Activated naive CD4-positive, alpha-beta T cell treated with anti-CD3 and anti-CD28 coated beads, Interleukin-2, amount 50 U/mL, for 24 hours (primary cell): ENCODE data around the gene ZNF785.
"Not testable (repeated sequence)": the region's sequence is repeated elsewhere in the genome, so short reads cannot be mapped to it uniquely, and the experiment has no call there.

Experiments
- H3K27ac Mint-ChIP-seq: one replicate; pipeline ENCODE4 v1.8.0; 2021; ENCODE audit warnings: mild to moderate bottlenecking, mixed read lengths
- H3K27me3 Mint-ChIP-seq: one replicate; pipeline ENCODE4 v1.8.0; 2021; ENCODE audit warnings: mixed read lengths
- H3K36me3 Mint-ChIP-seq: one replicate; pipeline ENCODE4 v1.8.0; 2021; ENCODE audit warnings: mixed read lengths
- H3K4me1 Mint-ChIP-seq: one replicate; pipeline ENCODE4 v1.8.0; 2021; ENCODE audit warnings: mixed read lengths
- H3K4me3 Mint-ChIP-seq: one replicate; pipeline ENCODE4 v1.8.0; 2021; ENCODE audit warnings: mild to moderate bottlenecking, mixed read lengths
- H3K9me3 Mint-ChIP-seq: one replicate; pipeline ENCODE4 v1.8.0; 2021; ENCODE audit warnings: mixed read lengths

The ZNF785 gene

DNA sequence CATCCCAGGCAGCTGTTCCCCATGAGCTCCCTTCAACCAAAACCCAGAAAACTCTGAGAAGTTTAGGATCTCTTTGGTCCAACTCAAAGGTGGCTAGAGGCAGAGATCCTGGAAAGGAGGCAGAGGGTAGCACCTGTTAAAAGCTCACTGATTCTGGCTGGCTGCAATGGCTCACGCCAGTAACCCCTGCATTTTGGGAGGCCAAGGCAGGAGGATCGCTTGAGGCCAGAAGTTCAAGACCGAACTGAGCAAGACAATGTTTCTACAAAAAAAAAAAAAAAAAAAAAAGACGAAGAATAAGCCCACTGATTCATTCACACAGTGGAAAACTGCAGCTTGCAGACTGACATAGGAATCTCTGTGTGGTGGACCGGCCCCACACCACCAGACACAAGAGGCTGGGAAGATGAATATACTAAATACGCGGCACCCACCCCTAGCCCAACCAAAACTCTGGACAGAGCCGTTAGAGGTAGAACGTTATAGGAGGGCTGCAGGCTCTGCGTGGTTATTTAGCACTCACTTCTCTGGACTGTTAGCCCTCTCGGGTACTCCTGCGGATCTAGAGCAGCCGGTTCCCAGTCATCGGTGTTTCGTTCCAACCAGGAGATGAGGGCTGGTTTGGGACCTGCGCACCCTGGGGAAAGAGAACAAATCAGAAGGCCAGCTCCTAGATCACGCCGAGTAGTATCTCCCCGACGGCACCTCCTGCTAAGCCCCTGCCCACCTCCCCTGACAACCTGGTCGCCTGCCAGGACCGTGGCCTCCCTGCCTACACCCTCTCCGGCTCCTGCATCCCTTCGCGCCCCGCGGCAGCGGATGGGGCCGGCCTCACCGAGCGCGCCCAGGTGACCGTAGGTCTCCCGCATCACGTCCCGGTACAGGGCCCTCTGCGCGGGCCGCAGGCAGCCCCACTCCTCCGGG, 23.8 kb upstream of the ZNF785 start:
- H3K9me3 Mint-ChIP-seq, result no peaks in the 10 kb centered on the region
- H3K36me3 Mint-ChIP-seq, result peaks cover 8% of the 10 kb centered on the region
- no peaks in the 10 kb centered on the region for H3K27me3 Mint-ChIP-seq
- peaks cover 27% of the 10 kb centered on the region for H3K4me1 Mint-ChIP-seq
- peak overlapping the region; percentile 83 for H3K27ac Mint-ChIP-seq
- H3K4me3 Mint-ChIP-seq, result peak overlapping the region; percentile 95

DNA sequence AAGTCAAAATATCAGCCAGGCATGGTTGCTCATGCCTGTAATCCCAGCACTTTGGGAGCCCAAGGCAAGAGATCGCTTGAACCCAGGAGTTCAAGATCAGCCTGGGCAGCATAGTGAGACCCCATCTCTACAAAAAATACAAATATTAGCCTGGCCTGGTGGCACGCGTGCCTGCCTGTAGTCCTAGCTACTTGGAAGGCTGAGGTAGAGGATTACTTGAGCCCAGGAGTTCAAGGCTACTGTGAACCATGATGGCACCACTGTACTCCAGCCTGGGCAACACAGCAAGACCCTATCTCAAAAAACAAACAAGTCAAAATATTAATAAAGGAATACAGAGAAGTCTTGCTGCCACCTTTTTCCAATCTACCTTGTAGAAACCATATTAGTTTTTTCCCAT, 20.5 kb upstream of the ZNF785 start:
- no peaks in the 10 kb centered on the region for H3K27me3 Mint-ChIP-seq
- no peak overlapping the region for H3K4me3 Mint-ChIP-seq
- H3K36me3 Mint-ChIP-seq, result peaks cover 8% of the 10 kb centered on the region
- H3K27ac Mint-ChIP-seq, result no peak overlapping the region
- peaks cover 27% of the 10 kb centered on the region for H3K4me1 Mint-ChIP-seq
- H3K9me3 Mint-ChIP-seq, result no peaks in the 10 kb centered on the region

DNA sequence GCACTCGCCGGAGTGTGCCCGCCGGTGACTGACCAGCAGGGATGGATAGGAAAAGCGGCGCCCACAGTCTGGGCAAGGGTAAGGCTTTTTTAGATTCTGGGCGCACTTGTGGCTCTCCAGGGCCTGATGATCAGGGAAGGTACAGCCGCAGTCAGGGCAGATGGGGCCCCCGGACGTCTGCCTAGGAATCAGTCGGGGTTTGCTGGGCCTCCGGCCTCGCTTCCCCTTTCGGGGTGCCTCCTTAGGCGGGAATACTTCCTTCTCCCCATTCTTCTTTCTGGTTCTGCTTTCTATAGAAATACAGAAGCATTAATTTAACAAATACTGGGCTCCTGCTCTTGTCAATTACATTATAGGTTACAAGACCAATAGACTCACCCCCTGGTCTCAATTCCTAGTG, 19.7 kb upstream of the ZNF785 start:
- Mint-ChIP-seq H3K9me3 (no peaks in the 10 kb centered on the region), H3K4me1 (peaks cover 23% of the 10 kb centered on the region), H3K27me3 (no peaks in the 10 kb centered on the region), H3K4me3 (no peak overlapping the region), H3K36me3 (peaks cover 8% of the 10 kb centered on the region), H3K27ac (peak overlapping the region; percentile 59)

DNA sequence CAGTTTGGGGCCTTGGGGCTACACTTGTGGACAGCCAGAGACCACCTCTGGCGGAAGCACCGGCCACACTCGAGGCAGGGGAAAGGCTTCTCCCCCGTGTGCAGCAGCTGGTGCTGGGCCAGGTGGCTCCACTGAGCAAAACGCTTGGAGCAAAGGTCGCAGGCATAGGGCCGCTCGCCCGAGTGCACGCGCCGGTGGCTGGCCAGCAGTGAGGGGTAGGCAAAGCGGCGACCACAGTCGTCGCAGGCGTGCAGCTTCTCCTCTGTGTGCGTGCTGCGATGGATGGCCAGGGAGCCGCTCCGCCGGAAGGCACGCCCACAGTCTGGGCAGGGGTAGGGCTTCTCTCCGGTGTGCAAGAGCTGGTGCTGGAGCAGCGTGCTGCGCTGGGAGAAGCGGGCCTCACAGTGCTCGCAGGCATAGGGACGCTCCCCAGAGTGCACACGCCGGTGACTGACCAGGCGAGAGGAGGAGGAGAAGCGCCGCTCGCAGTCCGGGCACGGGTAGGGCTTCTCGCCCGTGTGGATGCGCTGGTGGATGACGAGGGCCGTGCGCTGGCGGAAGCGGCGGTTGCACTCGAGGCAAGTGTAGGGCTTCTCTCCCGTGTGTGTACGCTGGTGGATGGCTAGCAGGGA, 18.9 kb upstream of the ZNF785 start:
- no peak overlapping the region for H3K4me3 Mint-ChIP-seq
- no peaks in the 10 kb centered on the region for H3K27me3 Mint-ChIP-seq
- H3K36me3 Mint-ChIP-seq, result peaks cover 8% of the 10 kb centered on the region
- H3K9me3 Mint-ChIP-seq, result no peaks in the 10 kb centered on the region
- H3K27ac Mint-ChIP-seq, result no peak overlapping the region
- H3K4me1 Mint-ChIP-seq, result peaks cover 22% of the 10 kb centered on the region

DNA sequence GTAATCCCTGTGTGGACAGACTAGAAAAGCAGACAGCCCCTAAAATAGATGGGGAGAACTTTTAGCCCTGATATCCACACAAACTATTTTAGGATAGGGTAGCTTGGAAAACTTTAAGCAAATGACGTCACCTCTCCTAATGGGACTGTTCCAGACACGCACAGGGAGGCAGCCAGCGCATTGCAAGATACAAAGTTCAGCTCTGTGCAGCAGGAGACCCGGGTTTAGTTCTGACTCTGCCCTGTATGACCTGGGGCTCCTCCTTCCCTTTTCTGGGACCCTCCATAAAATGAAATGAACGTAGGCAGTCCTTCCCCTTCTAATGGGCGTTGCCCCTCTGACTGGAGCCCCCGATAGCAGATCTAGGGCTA, 18.4 kb upstream of the ZNF785 start:
- H3K27ac Mint-ChIP-seq, result no peak overlapping the region
- H3K27me3 Mint-ChIP-seq, result no peaks in the 10 kb centered on the region
- H3K4me3 Mint-ChIP-seq, result no peak overlapping the region
- H3K9me3 Mint-ChIP-seq, result no peaks in the 10 kb centered on the region
- peaks cover 8% of the 10 kb centered on the region for H3K36me3 Mint-ChIP-seq
- H3K4me1 Mint-ChIP-seq, result peaks cover 18% of the 10 kb centered on the region

DNA sequence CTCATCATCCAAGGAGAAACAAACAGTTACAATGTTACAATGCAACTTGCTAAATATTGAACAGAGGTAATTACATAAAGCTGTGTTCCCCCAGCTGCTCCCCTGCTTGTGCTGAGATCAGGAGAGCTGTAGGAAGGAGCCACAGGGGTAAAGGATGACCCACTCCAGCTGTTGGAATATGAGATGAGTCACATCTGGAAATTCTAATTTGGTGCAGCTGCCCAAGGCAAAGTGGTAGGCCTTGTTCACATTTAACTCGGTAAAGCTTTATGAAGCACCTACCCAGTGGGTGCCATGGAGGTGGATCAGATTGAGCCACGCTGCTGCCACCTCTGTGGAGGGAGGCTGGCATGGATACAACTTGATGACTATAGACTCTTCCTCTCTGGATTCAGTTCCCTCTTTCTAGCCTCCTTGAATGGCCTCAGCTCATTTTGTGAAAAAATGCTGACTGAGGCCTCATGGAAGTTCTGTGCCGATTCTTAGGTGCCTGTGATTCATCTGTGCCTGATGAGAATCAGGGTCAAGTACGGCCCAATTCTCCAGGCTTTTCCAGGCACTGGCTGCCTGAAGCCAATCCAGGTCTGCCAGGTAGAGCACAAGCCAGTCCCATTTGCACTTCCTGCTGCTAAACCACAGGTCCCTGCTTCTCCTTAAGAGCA, 17.2 kb upstream of the ZNF785 start:
- H3K4me1 Mint-ChIP-seq, result peaks cover 13% of the 10 kb centered on the region
- no peak overlapping the region for H3K4me3 Mint-ChIP-seq
- H3K9me3 Mint-ChIP-seq, result no peaks in the 10 kb centered on the region
- H3K27me3 Mint-ChIP-seq, result no peaks in the 10 kb centered on the region
- H3K36me3 Mint-ChIP-seq, result peaks cover 7% of the 10 kb centered on the region
- no peak overlapping the region for H3K27ac Mint-ChIP-seq

DNA sequence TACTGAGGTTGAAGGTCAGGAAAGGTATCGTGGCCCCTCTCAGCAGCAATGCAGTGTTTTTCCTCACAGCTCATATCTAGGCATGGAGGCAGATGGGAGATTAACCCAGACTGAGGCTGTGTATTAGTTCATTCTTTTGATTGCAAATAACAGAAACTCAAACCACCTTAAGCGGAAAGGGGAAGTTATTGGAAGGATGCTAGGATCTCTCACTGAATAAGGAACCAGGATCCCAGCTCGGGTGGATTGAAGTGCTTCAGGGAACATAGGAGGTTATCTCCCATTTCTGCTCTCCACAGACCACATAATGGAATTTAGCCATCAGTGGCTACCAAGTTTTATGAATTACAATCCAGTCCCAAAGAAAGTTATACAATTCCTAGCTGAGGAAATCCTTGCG, 16.5 kb upstream of the ZNF785 start:
- Mint-ChIP-seq H3K27ac (peak overlapping the region; percentile 68), H3K4me3 (no peak overlapping the region), H3K27me3 (no peaks in the 10 kb centered on the region), H3K36me3 (peaks cover 7% of the 10 kb centered on the region), H3K4me1 (peaks cover 8% of the 10 kb centered on the region), H3K9me3 (no peaks in the 10 kb centered on the region)

DNA sequence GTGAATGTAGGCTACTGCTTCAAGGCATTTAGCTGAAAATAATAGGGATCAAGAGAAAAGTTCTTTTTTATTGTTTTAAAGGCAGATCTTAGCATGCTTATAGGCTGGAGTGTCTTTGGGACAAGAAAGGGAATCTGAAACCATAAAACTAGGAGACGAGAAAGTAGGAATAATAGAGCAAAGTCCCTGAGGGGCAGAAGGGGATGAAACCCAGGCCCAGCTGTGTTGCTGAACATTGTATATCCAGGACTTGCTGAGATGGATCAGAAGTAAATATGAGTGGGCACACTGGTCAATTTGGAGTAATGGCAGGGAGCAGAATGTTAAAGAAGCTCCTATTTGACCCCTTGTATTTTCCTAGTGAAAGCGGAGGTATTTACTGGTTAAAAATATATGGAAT, 15.4 kb upstream of the ZNF785 start:
- Mint-ChIP-seq H3K4me1 (peaks cover 5% of the 10 kb centered on the region), H3K9me3 (no peaks in the 10 kb centered on the region), H3K27me3 (no peaks in the 10 kb centered on the region), H3K36me3 (peaks cover 1% of the 10 kb centered on the region), H3K4me3 (no peak overlapping the region), H3K27ac (no peak overlapping the region)

DNA sequence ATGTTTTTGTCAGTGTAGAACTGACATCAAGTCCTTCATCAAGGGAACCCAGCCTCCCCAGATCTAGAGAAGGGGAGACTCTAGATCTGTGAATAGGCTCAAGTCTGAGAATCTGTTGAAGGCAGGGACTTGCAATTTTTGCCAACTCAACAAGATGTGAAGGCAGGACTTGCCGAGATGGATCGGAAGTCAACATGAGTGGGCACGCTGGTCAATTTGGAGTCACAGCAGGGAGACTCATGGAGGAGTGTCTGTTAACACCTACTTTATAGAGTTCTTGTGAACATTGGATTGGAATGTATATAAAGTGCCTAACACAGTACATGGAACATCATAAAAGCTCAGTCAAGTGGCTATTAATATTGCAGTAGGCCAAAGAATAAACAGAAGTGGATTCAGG, 14.7 kb upstream of the ZNF785 start:
- no peak overlapping the region for H3K27ac Mint-ChIP-seq
- H3K36me3 Mint-ChIP-seq, result peaks cover 1% of the 10 kb centered on the region
- H3K27me3 Mint-ChIP-seq, result no peaks in the 10 kb centered on the region
- H3K9me3 Mint-ChIP-seq, result no peaks in the 10 kb centered on the region
- no peak overlapping the region for H3K4me3 Mint-ChIP-seq
- peaks cover 5% of the 10 kb centered on the region for H3K4me1 Mint-ChIP-seq

DNA sequence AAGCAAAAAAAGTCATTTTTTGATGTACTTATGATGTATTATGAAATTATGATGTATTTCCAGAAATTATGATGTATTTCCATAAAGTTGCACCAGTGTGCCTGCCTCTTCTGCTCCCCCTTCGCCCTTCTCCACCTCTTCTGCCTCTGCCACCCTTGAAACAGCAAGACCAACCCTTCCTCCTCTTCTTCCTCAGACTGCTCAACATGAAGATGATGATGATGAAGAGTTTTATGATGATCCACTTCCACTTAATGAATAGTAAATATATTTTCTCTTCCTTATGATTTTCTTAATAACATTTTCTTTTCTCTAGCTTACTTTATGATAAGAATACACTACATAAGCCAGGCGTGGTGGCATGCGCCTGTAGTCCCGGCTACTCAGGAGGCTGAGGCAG, 7.4 kb upstream of the ZNF785 start:
- H3K4me1 Mint-ChIP-seq, result peaks cover 2% of the 10 kb centered on the region
- H3K27me3 Mint-ChIP-seq, result no peaks in the 10 kb centered on the region
- H3K9me3 Mint-ChIP-seq, result no peaks in the 10 kb centered on the region
- no peak overlapping the region for H3K27ac Mint-ChIP-seq
- H3K4me3 Mint-ChIP-seq, result no peak overlapping the region
- H3K36me3 Mint-ChIP-seq, result no peaks in the 10 kb centered on the region

DNA sequence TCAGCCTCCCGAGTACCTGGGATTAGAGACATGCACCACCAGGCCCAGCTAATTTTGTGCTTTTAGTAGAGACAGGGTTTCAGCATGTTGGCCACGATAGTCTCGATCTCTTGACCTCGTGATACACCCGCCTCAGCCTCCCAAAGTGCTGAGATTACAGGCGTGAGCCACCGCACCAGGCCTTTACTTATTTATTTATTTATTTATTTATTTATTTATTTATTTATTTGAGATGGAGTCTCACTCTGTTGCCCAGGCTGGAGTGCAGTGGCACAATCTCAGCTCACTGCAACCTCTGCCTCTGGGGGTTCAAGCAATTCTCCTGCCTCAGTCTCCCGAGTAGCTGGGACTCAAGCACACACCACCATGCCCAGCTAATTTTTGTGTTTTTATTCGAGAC, 5.4 kb upstream of the ZNF785 start:
- not testable (repeated sequence) for H3K27ac Mint-ChIP-seq, H3K9me3 Mint-ChIP-seq, H3K36me3 Mint-ChIP-seq, H3K4me3 Mint-ChIP-seq, H3K27me3 Mint-ChIP-seq
- H3K4me1 Mint-ChIP-seq, result peaks cover 11% of the 10 kb centered on the region

DNA sequence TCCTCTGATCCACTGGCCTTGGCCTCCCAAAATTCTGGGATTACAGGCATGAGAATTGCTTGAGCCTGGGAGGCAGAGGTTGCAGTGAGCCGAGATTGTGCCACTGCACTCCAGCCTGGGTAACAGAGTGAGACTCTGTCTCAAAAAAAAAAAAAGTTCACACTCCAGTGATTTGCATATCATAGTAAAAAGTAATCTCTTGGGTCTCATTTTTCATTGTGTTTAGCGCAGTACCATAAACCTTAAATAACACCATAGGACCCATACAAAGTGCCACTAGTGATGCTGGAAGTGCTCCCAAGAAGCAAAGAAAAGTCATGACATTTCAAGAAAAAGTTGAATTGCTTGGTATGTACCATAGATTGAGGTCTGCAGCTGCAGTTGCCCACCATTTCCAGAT, 4.1 kb upstream of the ZNF785 start:
- H3K27me3 Mint-ChIP-seq, H3K27ac Mint-ChIP-seq, H3K4me3 Mint-ChIP-seq, H3K9me3 Mint-ChIP-seq, H3K36me3 Mint-ChIP-seq: not testable (repeated sequence)
- H3K4me1 Mint-ChIP-seq, result peaks cover 20% of the 10 kb centered on the region

DNA sequence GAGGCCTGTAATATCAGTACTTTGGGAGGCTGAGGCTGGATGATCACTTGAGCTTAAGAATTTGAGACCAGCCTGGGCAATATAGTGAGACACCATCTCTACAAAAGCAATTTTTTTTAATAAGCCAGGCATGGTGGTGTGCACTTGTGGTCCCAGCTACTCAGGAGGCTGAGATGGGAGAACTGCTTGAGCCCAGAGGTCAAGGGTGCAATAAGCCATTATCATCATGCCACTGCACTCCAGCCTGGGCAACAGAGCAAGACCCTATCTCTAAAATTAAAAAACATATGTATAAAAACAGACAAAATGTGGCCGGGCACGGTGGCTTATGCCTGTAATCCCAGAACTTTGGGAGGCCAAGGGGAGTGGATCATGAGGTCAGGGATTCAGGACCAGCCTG, 3.2 kb upstream of the ZNF785 start:
- no peak overlapping the region for H3K4me3 Mint-ChIP-seq
- no peaks in the 10 kb centered on the region for H3K9me3 Mint-ChIP-seq
- H3K27ac Mint-ChIP-seq, result no peak overlapping the region
- peaks cover 3% of the 10 kb centered on the region for H3K36me3 Mint-ChIP-seq
- no peaks in the 10 kb centered on the region for H3K27me3 Mint-ChIP-seq
- H3K4me1 Mint-ChIP-seq, result peaks cover 23% of the 10 kb centered on the region

DNA sequence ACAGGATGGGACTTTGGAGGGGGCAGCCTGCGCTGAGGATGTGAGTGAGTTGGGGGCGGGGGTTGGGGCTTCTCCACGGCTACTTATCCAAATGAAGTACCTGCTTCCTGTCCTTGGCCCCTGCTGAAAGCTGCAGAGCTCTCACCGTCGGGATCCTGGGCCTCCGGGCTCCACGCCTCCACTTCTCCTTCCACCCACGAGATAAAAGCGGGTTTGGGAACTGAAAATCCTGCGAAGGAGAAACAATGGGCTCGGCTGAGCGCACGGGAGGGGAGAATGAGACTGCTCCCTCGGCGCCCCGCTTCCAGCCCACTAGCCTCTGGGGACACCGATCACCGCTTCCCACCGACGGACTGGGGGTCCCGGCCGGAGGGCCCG, 486 bp downstream of the ZNF785 start:
- Mint-ChIP-seq H3K36me3 (peaks cover 5% of the 10 kb centered on the region), H3K9me3 (no peaks in the 10 kb centered on the region), H3K27ac (peak overlapping the region; percentile 81), H3K27me3 (no peaks in the 10 kb centered on the region), H3K4me3 (peak overlapping the region; percentile 94), H3K4me1 (peaks cover 35% of the 10 kb centered on the region)

DNA sequence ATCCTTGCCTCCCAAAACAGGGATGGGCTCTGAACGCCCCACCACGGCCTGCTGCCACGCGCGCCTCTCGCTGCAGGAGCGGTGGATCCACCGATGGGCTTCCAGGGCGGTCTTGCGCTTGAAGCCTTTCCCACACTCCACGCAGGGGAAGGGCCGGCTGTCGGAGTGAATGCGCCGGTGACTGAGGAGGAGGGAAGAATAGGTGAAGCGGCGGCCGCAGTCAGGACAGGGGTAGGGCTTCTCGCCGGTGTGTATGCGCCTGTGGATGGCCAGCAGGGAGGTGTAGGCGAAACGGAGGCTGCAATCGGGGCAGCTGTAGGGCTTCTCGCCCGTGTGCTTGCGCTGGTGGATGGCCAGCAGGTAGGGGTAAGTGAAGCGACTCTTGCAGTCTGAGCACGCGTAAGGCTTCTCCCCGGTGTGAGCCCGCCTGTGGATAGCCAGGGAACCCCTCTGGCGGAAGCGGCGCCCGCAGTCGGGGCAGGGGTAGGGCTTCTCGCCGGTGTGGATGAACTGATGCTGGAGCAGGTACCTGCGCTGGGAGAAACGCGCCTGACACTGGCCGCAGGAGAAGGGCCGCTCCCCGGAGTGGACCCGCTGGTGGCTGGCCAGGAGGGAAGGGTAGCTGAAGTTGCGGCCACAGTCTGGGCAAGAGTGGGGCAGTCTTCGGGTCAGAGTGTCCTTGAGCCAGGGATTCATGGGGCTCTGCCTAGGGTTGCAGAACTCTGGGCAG, 2.7 kb downstream of the ZNF785 start:
- H3K9me3 Mint-ChIP-seq, result no peaks in the 10 kb centered on the region
- H3K27ac Mint-ChIP-seq, result no peak overlapping the region
- no peak overlapping the region for H3K4me3 Mint-ChIP-seq
- H3K36me3 Mint-ChIP-seq, result peaks cover 5% of the 10 kb centered on the region
- no peaks in the 10 kb centered on the region for H3K27me3 Mint-ChIP-seq
- peaks cover 32% of the 10 kb centered on the region for H3K4me1 Mint-ChIP-seq

DNA sequence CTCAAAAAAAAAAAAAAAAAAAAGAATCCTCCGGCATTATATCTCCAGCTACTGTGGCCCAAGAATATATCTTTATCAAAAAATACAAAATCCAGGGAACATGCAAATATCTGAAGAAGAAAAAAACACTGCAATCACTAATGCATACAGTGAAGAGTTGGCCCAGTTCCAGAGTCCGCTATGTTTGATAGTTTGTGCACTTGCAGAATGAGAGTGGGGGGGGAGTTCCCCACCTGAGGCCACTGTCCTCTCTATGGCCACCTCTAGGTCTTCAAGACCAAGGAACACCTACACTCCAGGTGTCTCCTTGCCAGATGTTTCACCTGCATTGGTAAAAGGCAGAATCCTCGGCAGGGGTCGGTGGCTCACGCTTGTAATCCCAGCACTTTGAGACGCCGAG, 4.0 kb downstream of the ZNF785 start:
- Mint-ChIP-seq H3K4me1 (peaks cover 29% of the 10 kb centered on the region), H3K36me3 (peaks cover 5% of the 10 kb centered on the region), H3K27me3 (no peaks in the 10 kb centered on the region), H3K27ac (no peak overlapping the region), H3K9me3 (no peaks in the 10 kb centered on the region), H3K4me3 (no peak overlapping the region)
